Liver (tissue), 9 donors: ENCODE data around the gene CCL22. TPM values are rescaled to one million over a fixed set of nuclear protein-coding genes. Genes with fewer than 3 reads are reported as not detected.

ENCODE experiments used
- DNase-seq: peaks from one replicate; pipeline ENCODE4 v3.0.0-alpha.2; 2017; ENCODE audit warnings: low spot score
- H3K27ac ChIP-seq, 2 donors: one replicate each; pipeline ENCODE4 v1.7.0; 2013; ENCODE audit warnings: inconsistent platforms in 2 of 2, low read length in 2 of 2, control low read depth in 1 of 2, low read depth in 1 of 2, mild to moderate bottlenecking in 1 of 2
- H3K27me3 ChIP-seq, 4 donors: one replicate each; pipeline versions ENCODE4 v1.6.1 to v1.7.0; 2013; ENCODE audit warnings: low read length in 3 of 4, inconsistent platforms in 1 of 4, mild to moderate bottlenecking in 1 of 4, moderate library complexity in 1 of 4; ENCODE audit not compliant: control insufficient read depth in 4 of 4, insufficient read depth in 4 of 4
- H3K36me3 ChIP-seq, 4 donors: one replicate each; pipeline versions ENCODE4 v1.6.1 to v1.7.0; 2013; ENCODE audit warnings: low read length in 3 of 4, mild to moderate bottlenecking in 3 of 4, low read depth in 1 of 4, moderate library complexity in 1 of 4; ENCODE audit not compliant: control insufficient read depth in 4 of 4, insufficient read depth in 3 of 4
- H3K4me1 ChIP-seq, 4 donors: one replicate each; pipeline versions ENCODE4 v1.6.1 to v1.7.0; 2013; ENCODE audit warnings: low read length in 3 of 4, mild to moderate bottlenecking in 3 of 4, moderate library complexity in 1 of 4; ENCODE audit not compliant: control insufficient read depth in 4 of 4, insufficient read depth in 4 of 4
- H3K4me3 ChIP-seq, 3 donors: one replicate each; pipeline versions ENCODE4 v1.6.1 to v1.7.0; 2013; ENCODE audit warnings: low read length in 3 of 3, control low read depth in 1 of 3, low read depth in 1 of 3, mild to moderate bottlenecking in 1 of 3
- H3K9ac ChIP-seq, 2 donors: one replicate each; pipeline ENCODE4 v1.7.0; 2013; ENCODE audit warnings: low read length in 2 of 2, mild to moderate bottlenecking in 2 of 2, moderate library complexity in 2 of 2, control low read depth in 1 of 2, low read depth in 1 of 2
- H3K9me3 ChIP-seq, 4 donors: one replicate each; pipeline versions ENCODE4 v1.6.1 to v1.7.0; 2013; ENCODE audit warnings: low read length in 3 of 4; ENCODE audit not compliant: control insufficient read depth in 4 of 4
- ATF3 ChIP-seq: IDR thresholded peaks from 2 replicates; pipeline ENCODE4 v1.6.1; 2016; ENCODE audit warnings: antibody characterized with exemption
- CTCF ChIP-seq: fragments of 150-350 bp; IDR thresholded peaks from 2 replicates; pipeline ENCODE4 v1.5.1; 2017; ENCODE audit warnings: improper control_type of control experiment, low read depth, low read length; ENCODE audit not compliant: missing input control
- EGR1 ChIP-seq, 2 donors: IDR thresholded peaks; 2 replicates each; pipeline ENCODE4 v1.6.1; 2016 to 2018; ENCODE audit warnings: antibody characterized with exemption in 2 of 2, low read depth in 2 of 2
- FOXA1 ChIP-seq: IDR thresholded peaks from 2 replicates; pipeline ENCODE4 v1.6.1; 2016; ENCODE audit warnings: antibody characterized with exemption
- FOXA2 ChIP-seq: IDR thresholded peaks from 2 replicates; pipeline ENCODE4 v1.6.1; 2016; ENCODE audit warnings: antibody characterized with exemption
- GABPA ChIP-seq, 2 donors: IDR thresholded peaks in 1 of 2; conservative IDR thresholded peaks in 1 of 2; 2 replicates each; pipeline ENCODE4 v1.6.1; 2016; ENCODE audit warnings: antibody characterized with exemption in 2 of 2, mild to moderate bottlenecking in 1 of 2, moderate library complexity in 1 of 2
- HNF4A ChIP-seq, 2 donors: conservative IDR thresholded peaks; 2 replicates each; pipeline ENCODE4 v1.6.1; 2016; ENCODE audit warnings: antibody characterized with exemption in 2 of 2, mild to moderate bottlenecking in 2 of 2
- HNF4G ChIP-seq: IDR thresholded peaks from 2 replicates; pipeline ENCODE4 v1.6.1; 2016; ENCODE audit warnings: antibody characterized with exemption
- JUND ChIP-seq, 2 donors: IDR thresholded peaks; 2 replicates each; pipeline ENCODE4 v1.6.1; 2016; ENCODE audit warnings: antibody characterized with exemption in 2 of 2
- MAX ChIP-seq: IDR thresholded peaks from 2 replicates; pipeline ENCODE4 v1.6.1; 2016; ENCODE audit warnings: antibody characterized with exemption
- NR2F2 ChIP-seq: IDR thresholded peaks from 2 replicates; pipeline ENCODE4 v1.6.1; 2016; ENCODE audit warnings: antibody characterized with exemption
- RAD21 ChIP-seq, 2 donors: IDR thresholded peaks; 2 replicates each; pipeline ENCODE4 v1.6.1; 2016; ENCODE audit warnings: antibody characterized with exemption in 2 of 2, mild to moderate bottlenecking in 2 of 2
- REST ChIP-seq: IDR thresholded peaks from 2 replicates; pipeline ENCODE4 v1.6.1; 2016; ENCODE audit warnings: antibody characterized with exemption, mild to moderate bottlenecking
- RXRA ChIP-seq, 2 donors: IDR thresholded peaks; 2 replicates each; pipeline ENCODE4 v1.6.1; 2017 to 2018; ENCODE audit warnings: antibody characterized with exemption in 2 of 2, mild to moderate bottlenecking in 1 of 2
- SP1 ChIP-seq: IDR thresholded peaks from 2 replicates; pipeline ENCODE4 v1.6.1; 2018; ENCODE audit warnings: antibody characterized with exemption, mild to moderate bottlenecking
- TAF1 ChIP-seq: conservative IDR thresholded peaks from 2 replicates; pipeline ENCODE4 v1.6.1; 2016; ENCODE audit warnings: antibody characterized with exemption, mild to moderate bottlenecking
- YY1 ChIP-seq: IDR thresholded peaks from 2 replicates; pipeline ENCODE4 v1.6.1; 2016; ENCODE audit warnings: antibody characterized with exemption, mild to moderate bottlenecking
- ZBTB33 ChIP-seq: IDR thresholded peaks from 2 replicates; pipeline ENCODE4 v1.6.1; 2016; ENCODE audit warnings: antibody characterized with exemption
- WGBS: extraction: QIAGEN DNeasy Blood & Tissue Kit; methylation state at CpG from one replicate; pipeline ENCODE4 v1.1.7; 2013; 5-methylcytosine and 5-hydroxymethylcytosine counted together
- polyA plus RNA-seq, 2 donors: library from polyadenylated mRNA; stranded (reverse) in 1 of 2; unstranded in 1 of 2; fragments of 200-250 nt in 1 of 2; fragments of >200 nt in 1 of 2; fragmentation: Nextera tagmentation in 1 of 2; extraction: Ambion mirVana in 1 of 2; gene quantifications; one replicate each; pipeline versions ENCODE4 v1.2.1 to v1.2.3, GENCODE V29; 2013 to 2015
- total RNA-seq, 2 donors: library from RNA; depleted of rRNA; stranded (reverse); fragments of >200 nt; gene quantifications; one replicate each; pipeline ENCODE4 v1.2.3, GENCODE V29; 2014
- donor health status: healthy.
- donor health status: healthy.
- donor health status: healthy.
- donor health status: healthy.
- donor health status: healthy.

CCL22 gene
- total and polyA plus RNA-seq, 4 donors: 0.02 to 0.09 TPM; not detected in 2

GRCh38 chr16:57345021-57345420 lies 13.6 kb upstream of the CCL22 start:
- H3K36me3 ChIP-seq: no peaks in the 10 kb centered on the region
- no peak overlapping the region for H3K9ac ChIP-seq
- H3K4me1 ChIP-seq: no peaks in the 10 kb centered on the region
- WGBS: 81% methylated on average over 2 of the region's 2 CpGs
- no peaks in the 10 kb centered on the region for H3K9me3 ChIP-seq
- no peaks in the 10 kb centered on the region for H3K27me3 ChIP-seq
- DNase-seq: no peak
- TF ChIP-seq HNF4G (no peak), FOXA2 (no peak)
- H3K27ac ChIP-seq: no peak overlapping the region
- no peak overlapping the region for H3K4me3 ChIP-seq

- Histone ChIP-seq H3K4me3 (no peak overlapping the region), H3K27ac (no peak overlapping the region), H3K4me1 (no peaks in the 10 kb centered on the region), H3K27me3 (no peaks in the 10 kb centered on the region), H3K9me3 (no peaks in the 10 kb centered on the region), H3K36me3 (no peaks in the 10 kb centered on the region), H3K9ac (no peak overlapping the region)
- TF ChIP-seq ZBTB33 (no peak), TAF1 (no peak), JUND (IDR thresholded peaks at IDR 0.05) (no peak), SP1 (no peak), RAD21 (IDR thresholded peaks at IDR 0.05) (no peak), RXRA (IDR thresholded peaks at IDR 0.05) (no peak), FOXA2 (no peak), GABPA (IDR thresholded peaks at IDR 0.05 in 1 of 2, conservative IDR thresholded peaks at IDR 0.05 in 1 of 2) (no peak), YY1 (no peak), ATF3 (no peak), HNF4G (no peak), HNF4A (conservative IDR thresholded peaks at IDR 0.05) (no peak), EGR1 (IDR thresholded peaks at IDR 0.05; ENCODE audit: low read depth in 2 of 2) (no peak), NR2F2 (no peak), REST (no peak), MAX (no peak), FOXA1 (no peak), CTCF (no peak)
- no peak for DNase-seq
- WGBS: 69% methylated on average over 3 of the region's 3 CpGs
Measured at GRCh38 chr16:57345666-57346204, 12.8 kb upstream of the CCL22 start.
